ENCODE measurements around the gene RGR. TPM values are rescaled to one million over a fixed set of nuclear protein-coding genes. Genes with fewer than 3 reads are reported as not detected.

The RGR gene
- total RNA-seq, 1 experiment from 2014 or later: not detected

DNA sequence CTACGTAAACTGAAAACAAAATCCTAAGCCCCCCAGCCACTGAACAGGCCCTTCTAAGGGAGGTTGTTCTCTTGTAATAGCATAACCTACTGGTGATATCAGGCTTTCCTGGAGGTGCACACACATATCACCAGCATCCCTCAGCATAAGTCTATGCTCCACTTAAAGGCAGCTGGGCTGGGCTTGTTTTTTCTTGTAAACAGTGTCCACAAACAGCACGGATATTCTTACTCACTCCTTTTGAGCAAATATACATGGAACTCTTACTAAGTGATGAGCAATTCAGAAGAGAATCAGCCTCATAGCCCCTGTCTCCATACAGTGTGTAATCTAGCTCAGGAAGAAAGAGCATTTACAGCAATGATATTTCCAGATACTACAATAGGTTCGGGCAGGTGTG is 5.9 kb upstream of the RGR start:
- no peak overlapping the region for H3K27ac Mint-ChIP-seq (ENCODE audit: unreplicated experiment)
- POLR2A ChIA-PET: no interaction called here
- no peaks in the 10 kb centered on the region for H3K36me3 ChIP-seq (ENCODE audit: control insufficient read depth, insufficient read depth, low read length)
- peaks cover 9% of the 10 kb centered on the region for H3K27me3 Mint-ChIP-seq (ENCODE audit: insufficient read depth, unreplicated experiment)
- H3K9me3 ChIP-seq: no peaks in the 10 kb centered on the region
- TF ChIP-seq CTCF (IDR thresholded peaks at IDR 0.05; ENCODE audit: insufficient read depth in 1 of 2, low read depth in 1 of 2, low read length in 1 of 2, severe bottlenecking in 1 of 2, unreplicated experiment in 1 of 2): no peak
- DNase-seq: no peak
- no peaks in the 10 kb centered on the region for H3K36me3 Mint-ChIP-seq (ENCODE audit: insufficient read depth, unreplicated experiment)
- no peak overlapping the region for H3K4me3 ChIP-seq (ENCODE audit: low read depth, low read length)
- no peaks in the 10 kb centered on the region for H3K9me3 Mint-ChIP-seq (ENCODE audit: unreplicated experiment)
- H3K27me3 ChIP-seq (replicated peaks; ENCODE audit: control insufficient read depth, insufficient read depth, low read length): no peaks in the 10 kb centered on the region
- no peaks in the 10 kb centered on the region for H3K4me1 ChIP-seq
- H3K4me3 Mint-ChIP-seq (ENCODE audit: unreplicated experiment): no peak overlapping the region
- no peaks in the 10 kb centered on the region for H3K4me1 Mint-ChIP-seq (ENCODE audit: low read depth, unreplicated experiment)
- no TSS peak for BruUV-seq (replicated peaks)
- CTCF ChIA-PET: no interaction called here
- intact Hi-C loops (cut with micrococcal nuclease; ENCODE audit: unreplicated experiment): no loop called here

GRCh38 chr10:84241185-84241790 is 3.6 kb upstream of the RGR start, which contains the start of gene LRIT1:
TSS of gene LRIT1 (minus strand) at chr10:84241546. CDS start at chr10:84241439, 107 bp downstream.
- POLR2A ChIA-PET: no interaction called here
- Histone ChIP-seq H3K9me3 (no peaks in the 10 kb centered on the region), H3K4me3 (ENCODE audit: low read depth, low read length) (no peak within 1 kb of the TSS), H3K4me1 (no peaks in the 10 kb centered on the region), H3K36me3 (ENCODE audit: control insufficient read depth, insufficient read depth, low read length) (no peaks in the 10 kb centered on the region), H3K27me3 (replicated peaks; ENCODE audit: control insufficient read depth, insufficient read depth, low read length) (peaks cover 2% of the 10 kb centered on the region; the same call in 1 of the 2 replicates)
- no peaks in the 10 kb centered on the region for H3K9me3 Mint-ChIP-seq (ENCODE audit: unreplicated experiment)
- DNase-seq: no peak
- no peak within 1 kb of the TSS for H3K4me3 Mint-ChIP-seq (ENCODE audit: unreplicated experiment)
- no TSS peak for BruUV-seq (replicated peaks)
- no peak within 1 kb of the TSS for H3K27ac Mint-ChIP-seq (ENCODE audit: unreplicated experiment)
- intact Hi-C loops (cut with micrococcal nuclease; ENCODE audit: unreplicated experiment): no loop called here
- TF ChIP-seq CTCF (IDR thresholded peaks at IDR 0.05; ENCODE audit: insufficient read depth in 1 of 2, low read depth in 1 of 2, low read length in 1 of 2, severe bottlenecking in 1 of 2, unreplicated experiment in 1 of 2): no peak
- CTCF ChIA-PET: interaction anchor here (0.9 kb wide), 1 partner anchor 24 kb away, joined by 4 read pairs; no protein-coding TSS in a partner anchor
- no peaks in the 10 kb centered on the region for H3K4me1 Mint-ChIP-seq (ENCODE audit: low read depth, unreplicated experiment)
- no peaks in the 10 kb centered on the region for H3K36me3 Mint-ChIP-seq (ENCODE audit: insufficient read depth, unreplicated experiment)
- H3K27me3 Mint-ChIP-seq (ENCODE audit: insufficient read depth, unreplicated experiment): peaks cover 18% of the 10 kb centered on the region

GRCh38 chr10:84243759-84244158 is 1.1 kb upstream of the RGR start:
- H3K4me1 ChIP-seq: no peaks in the 10 kb centered on the region
- POLR2A ChIA-PET: no interaction called here
- no TSS peak for BruUV-seq (replicated peaks)

More at GRCh38 chr10:84243759-84244158, 1.1 kb upstream of the RGR start:
- no peak overlapping the region for H3K4me3 ChIP-seq (ENCODE audit: low read depth, low read length)
- no peak for DNase-seq
- H3K4me1 Mint-ChIP-seq (ENCODE audit: low read depth, unreplicated experiment): no peaks in the 10 kb centered on the region
- H3K27me3 Mint-ChIP-seq (ENCODE audit: insufficient read depth, unreplicated experiment): peaks cover 27% of the 10 kb centered on the region
- TF ChIP-seq CTCF (IDR thresholded peaks at IDR 0.05; ENCODE audit: insufficient read depth in 1 of 2, low read depth in 1 of 2, low read length in 1 of 2, severe bottlenecking in 1 of 2, unreplicated experiment in 1 of 2): no peak
- H3K27ac Mint-ChIP-seq (ENCODE audit: unreplicated experiment): no peak overlapping the region
- no peaks in the 10 kb centered on the region for H3K9me3 ChIP-seq
- CTCF ChIA-PET: no interaction called here
- no peaks in the 10 kb centered on the region for H3K36me3 ChIP-seq (ENCODE audit: control insufficient read depth, insufficient read depth, low read length)
- H3K4me3 Mint-ChIP-seq (ENCODE audit: unreplicated experiment): no peak overlapping the region
- intact Hi-C loops (cut with micrococcal nuclease; ENCODE audit: unreplicated experiment): no loop called here
- H3K27me3 ChIP-seq (replicated peaks; ENCODE audit: control insufficient read depth, insufficient read depth, low read length): peaks cover 3% of the 10 kb centered on the region
- H3K9me3 Mint-ChIP-seq (ENCODE audit: unreplicated experiment): no peaks in the 10 kb centered on the region
- no peaks in the 10 kb centered on the region for H3K36me3 Mint-ChIP-seq (ENCODE audit: insufficient read depth, unreplicated experiment)
